Neuronal stem cell (in vitro differentiated cells): ENCODE measurements around the gene EGLN3.

Experiments used
- DNase-seq: peaks from one replicate; pipeline ENCODE4 v3.0.0-alpha.2; 2013; ENCODE audit warnings: low spot score
- H2AFZ ChIP-seq: one replicate; pipeline ENCODE4 v1.6.1; 2013; ENCODE audit warnings: mild to moderate bottlenecking, low read length, inconsistent platforms
- H2AK5ac ChIP-seq: 2 replicates; pipeline ENCODE4 v1.6.1; 2013; ENCODE audit warnings: low read depth, mild to moderate bottlenecking, inconsistent platforms, low read length, moderate library complexity, mixed read lengths
- H2BK120ac ChIP-seq: 2 replicates; pipeline ENCODE4 v1.6.1; 2013; ENCODE audit warnings: low read depth, mild to moderate bottlenecking, inconsistent platforms, low read length, moderate library complexity, mixed read lengths
- H2BK12ac ChIP-seq: one replicate; pipeline ENCODE4 v1.6.1; 2013; ENCODE audit warnings: low read length, inconsistent platforms
- H2BK15ac ChIP-seq: 2 replicates; pipeline ENCODE4 v1.6.1; 2013; ENCODE audit warnings: mild to moderate bottlenecking, low read length, inconsistent platforms, mixed read lengths
- H2BK5ac ChIP-seq: one replicate; pipeline ENCODE4 v1.6.1; 2013; ENCODE audit warnings: inconsistent platforms, mild to moderate bottlenecking, low read length, moderate library complexity
- H3K14ac ChIP-seq: one replicate; pipeline ENCODE4 v1.6.1; 2013; ENCODE audit warnings: low read length, inconsistent platforms
- H3K18ac ChIP-seq: 2 replicates; pipeline ENCODE4 v1.6.1; 2013; ENCODE audit warnings: low read length, inconsistent platforms
- H3K23ac ChIP-seq: 2 replicates; pipeline ENCODE4 v1.6.1; 2013; ENCODE audit warnings: low read depth, mild to moderate bottlenecking, mixed read lengths, low read length, inconsistent platforms; ENCODE audit not compliant: poor library complexity
- H3K27ac ChIP-seq: replicated peaks from 3 replicates; pipeline ENCODE4 v1.5.1; 2013; ENCODE audit warnings: low read length, inconsistent platforms
- H3K27me3 ChIP-seq, 3 experiments: 2 replicates each; pipeline ENCODE4 v1.6.1; 2013; ENCODE audit warnings: low read length in 3 of 3, mild to moderate bottlenecking in 2 of 3, inconsistent platforms in 1 of 3, low read depth in 1 of 3, mixed read lengths in 1 of 3, moderate library complexity in 1 of 3; ENCODE audit not compliant: control insufficient read depth in 3 of 3, insufficient read depth in 3 of 3
- H3K36me3 ChIP-seq, 2 donors: replicated peaks in 1 of 2; 2 replicates each; pipeline ENCODE4 v1.6.1; 2013; ENCODE audit warnings: low read length in 2 of 2; ENCODE audit not compliant: control insufficient read depth in 2 of 2, insufficient read depth in 2 of 2
- H3K4ac ChIP-seq: 2 replicates; pipeline ENCODE4 v1.6.1; 2013; ENCODE audit warnings: inconsistent platforms, mild to moderate bottlenecking, low read length, moderate library complexity
- H3K4me1 ChIP-seq, 2 donors: 1 replicate in 1 of 2; 2 replicates in 1 of 2; pipeline ENCODE4 v1.6.1; 2013; ENCODE audit warnings: low read length in 2 of 2, low read depth in 1 of 2; ENCODE audit not compliant: control insufficient read depth in 2 of 2, insufficient read depth in 1 of 2
- H3K4me2 ChIP-seq: one replicate; pipeline ENCODE4 v1.6.1; 2013; ENCODE audit warnings: mild to moderate bottlenecking, low read length, inconsistent platforms; ENCODE audit not compliant: insufficient read depth, poor library complexity, severe bottlenecking
- H3K4me3 ChIP-seq, 2 donors: 2 replicates each; pipeline ENCODE4 v1.5.1; 2013; ENCODE audit warnings: low read length in 2 of 2, mild to moderate bottlenecking in 2 of 2, inconsistent platforms in 1 of 2, moderate library complexity in 1 of 2
- H3K79me1 ChIP-seq: one replicate; pipeline ENCODE4 v1.6.1; 2013; ENCODE audit warnings: low read depth, mild to moderate bottlenecking, inconsistent platforms, low read length, moderate library complexity
- H3K9ac ChIP-seq: one replicate; pipeline ENCODE4 v1.6.1; 2013; ENCODE audit warnings: mild to moderate bottlenecking, low read depth, low read length, inconsistent platforms; ENCODE audit not compliant: poor library complexity
- H3K9me3 ChIP-seq, 2 donors: replicated peaks in 1 of 2; 2 replicates each; pipeline versions ENCODE3 to v1.6.1; 2013; ENCODE audit warnings: low read length in 2 of 2, mild to moderate bottlenecking in 2 of 2, inconsistent platforms in 1 of 2, low read depth in 1 of 2, mixed read lengths in 1 of 2, moderate library complexity in 1 of 2; ENCODE audit not compliant: control insufficient read depth in 2 of 2, insufficient read depth in 1 of 2
- H4K8ac ChIP-seq: one replicate; pipeline ENCODE4 v1.6.1; 2013; ENCODE audit warnings: low read depth, mild to moderate bottlenecking, inconsistent platforms, low read length, moderate library complexity
- H4K91ac ChIP-seq: one replicate; pipeline ENCODE4 v1.6.1; 2013; ENCODE audit warnings: low read length, low read depth, mild to moderate bottlenecking, inconsistent platforms; ENCODE audit not compliant: poor library complexity
- WGBS, 2 donors: extraction: QIAGEN DNeasy Blood & Tissue Kit; methylation state at CpG; one replicate each; pipeline ENCODE4 v1.1.7; 2013; ENCODE audit warnings: missing lambda C conversion rate in 2 of 2, mixed read lengths in 1 of 2; ENCODE audit not compliant: insufficient read length in 2 of 2, insufficient replicate concordance in 1 of 2; ENCODE audit errors: extremely low coverage in 2 of 2; 5-methylcytosine and 5-hydroxymethylcytosine counted together

The EGLN3 gene

DNA sequence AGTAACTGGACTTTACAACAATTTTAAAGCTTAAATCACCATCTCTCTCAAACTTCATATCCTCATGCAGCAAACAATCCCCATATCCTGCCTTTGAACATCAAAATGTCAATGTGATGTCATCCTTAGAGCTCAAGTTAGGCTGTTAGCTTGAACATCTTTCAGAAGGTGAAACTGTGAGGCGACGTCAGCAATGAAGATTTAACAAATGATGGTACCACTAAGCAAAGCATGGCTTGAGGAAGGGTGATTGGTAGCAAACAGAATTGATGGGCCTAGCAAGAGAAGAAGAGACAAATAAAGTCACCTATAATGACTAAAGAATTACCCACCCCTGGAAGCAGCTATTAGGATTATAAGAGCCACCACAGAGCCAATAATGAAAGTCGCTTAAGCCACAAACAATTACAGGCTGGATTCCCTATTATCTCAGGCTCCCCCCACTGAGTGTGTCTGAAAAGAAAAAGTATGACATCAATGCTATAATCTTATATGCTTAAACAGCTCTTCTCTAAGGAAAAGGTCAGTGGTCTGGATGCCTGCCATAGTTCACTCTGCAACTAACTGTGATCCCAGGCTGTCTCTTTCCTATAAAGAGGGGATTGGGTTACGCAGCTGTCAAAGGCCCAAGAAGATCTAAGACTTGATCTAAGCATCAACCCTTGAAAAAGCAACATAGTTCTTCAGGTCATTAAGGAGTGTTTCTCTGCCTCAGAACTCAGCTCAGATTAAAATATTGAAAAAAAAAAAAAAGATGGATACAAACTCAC, 18.1 kb downstream of the EGLN3 start:
- H3K4me1 ChIP-seq = peaks cover 0 to 31% of the 10 kb centered on the region in 2 donors
- H3K9me3 ChIP-seq = no peaks in the 10 kb centered on the region
- peak overlapping the region; percentile 41 for H3K27ac ChIP-seq
- H3K14ac ChIP-seq = no peak overlapping the region
- no peak overlapping the region for H4K8ac ChIP-seq
- no peak overlapping the region for H2BK120ac ChIP-seq
- no peak overlapping the region for H3K4me2 ChIP-seq
- no peaks in the 10 kb centered on the region for H3K27me3 ChIP-seq
- H3K79me1 ChIP-seq = no peaks in the 10 kb centered on the region
- H3K4ac ChIP-seq = no peak overlapping the region
- no peak overlapping the region for H2AFZ ChIP-seq
- no peak overlapping the region for H3K18ac ChIP-seq
- no peak overlapping the region for H3K4me3 ChIP-seq
- H3K23ac ChIP-seq = no peak overlapping the region
- WGBS, 2 donors = no CpG with 5 or more reads among the region's 4 CpGs
- peaks cover 0 to 2% of the 10 kb centered on the region in 2 donors for H3K36me3 ChIP-seq
- H2BK5ac ChIP-seq = no peak overlapping the region
- H2BK12ac ChIP-seq = no peak overlapping the region
- H2BK15ac ChIP-seq = no peak overlapping the region
- peak; percentile 76 for DNase-seq
- H3K9ac ChIP-seq = no peak overlapping the region
- H2AK5ac ChIP-seq = no peak overlapping the region
- no peak overlapping the region for H4K91ac ChIP-seq

- no CpG with 5 or more reads among the region's 3 CpGs for whole genome bisulfite sequencing, 2 donors
- Histone ChIP-seq H3K79me1 (no peaks in the 10 kb centered on the region), H2BK12ac (no peak overlapping the region), H3K14ac (no peak overlapping the region), H2AK5ac (no peak overlapping the region), H3K9me3 (no peaks in the 10 kb centered on the region), H2AFZ (no peak overlapping the region), H3K4me3 (no peak overlapping the region), H4K91ac (no peak overlapping the region), H3K18ac (no peak overlapping the region), H2BK120ac (no peak overlapping the region), H3K4ac (no peak overlapping the region), H4K8ac (no peak overlapping the region), H2BK5ac (no peak overlapping the region), H3K23ac (no peak overlapping the region), H3K36me3 (peaks cover 0 to 2% of the 10 kb centered on the region in 2 donors), H3K9ac (no peak overlapping the region), H2BK15ac (no peak overlapping the region), H3K4me2 (no peak overlapping the region), H3K27ac (peak overlapping the region; percentile 41), H3K4me1 (peaks cover 0 to 24% of the 10 kb centered on the region in 2 donors), H3K27me3 (no peaks in the 10 kb centered on the region)
- no peak for DNase-seq
Measured at GRCh38 chr14:33932033-33932432, 18.8 kb downstream of the EGLN3 start.

DNA sequence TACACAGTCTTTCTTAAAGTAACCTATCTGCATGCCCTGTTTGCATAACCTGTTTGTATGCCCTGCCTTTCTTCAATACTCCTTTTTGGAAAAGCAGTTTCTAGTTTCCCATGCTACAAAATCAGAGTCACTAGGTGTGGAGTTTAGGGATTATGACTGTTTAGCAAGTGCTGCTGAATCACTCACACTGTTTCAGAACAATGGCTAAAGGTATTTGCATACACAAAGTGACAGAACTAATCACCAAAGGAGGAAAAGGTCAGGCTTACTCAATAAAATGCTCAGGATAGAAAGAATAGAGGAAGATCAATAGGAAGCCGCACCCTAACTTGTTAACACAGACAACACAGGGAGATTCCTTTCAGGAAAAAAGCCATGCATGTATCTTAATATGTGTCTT, 19.4 kb downstream of the EGLN3 start:
- Histone ChIP-seq H3K23ac (no peak overlapping the region), H3K36me3 (peaks cover 0 to 2% of the 10 kb centered on the region in 2 donors), H3K4me3 (no peak overlapping the region), H4K8ac (no peak overlapping the region), H2AK5ac (no peak overlapping the region), H3K4me1 (peaks cover 0 to 24% of the 10 kb centered on the region in 2 donors), H3K9me3 (no peaks in the 10 kb centered on the region), H2BK15ac (no peak overlapping the region), H2AFZ (no peak overlapping the region), H2BK5ac (no peak overlapping the region), H3K4ac (no peak overlapping the region), H2BK12ac (no peak overlapping the region), H2BK120ac (no peak overlapping the region), H4K91ac (no peak overlapping the region), H3K27me3 (no peaks in the 10 kb centered on the region), H3K4me2 (no peak overlapping the region), H3K14ac (no peak overlapping the region), H3K18ac (no peak overlapping the region), H3K79me1 (no peaks in the 10 kb centered on the region), H3K27ac (no peak overlapping the region), H3K9ac (no peak overlapping the region)
- no peak for DNase-seq
- no CpG with 5 or more reads among the region's 1 CpG for WGBS, 2 donors

GRCh38 chr14:33930439-33930838, 20.4 kb downstream of the EGLN3 start:
- no peaks in the 10 kb centered on the region for H3K27me3 ChIP-seq
- H3K4me2 ChIP-seq = no peak overlapping the region
- no peak overlapping the region for H4K91ac ChIP-seq
- H2AFZ ChIP-seq = no peak overlapping the region
- H3K14ac ChIP-seq = no peak overlapping the region
- H3K4me1 ChIP-seq = peaks cover 0 to 20% of the 10 kb centered on the region in 2 donors
- H3K4ac ChIP-seq = no peak overlapping the region
- H2AK5ac ChIP-seq = no peak overlapping the region
- H2BK5ac ChIP-seq = no peak overlapping the region
- no peak overlapping the region for H2BK120ac ChIP-seq
- no peak overlapping the region for H3K9ac ChIP-seq
- peaks cover 0 to 2% of the 10 kb centered on the region in 2 donors for H3K36me3 ChIP-seq
- no peak overlapping the region for H3K27ac ChIP-seq
- H2BK12ac ChIP-seq = no peak overlapping the region
- no peak overlapping the region for H3K23ac ChIP-seq
- no peaks in the 10 kb centered on the region for H3K79me1 ChIP-seq
- no peak overlapping the region for H3K4me3 ChIP-seq
- no peaks in the 10 kb centered on the region for H3K9me3 ChIP-seq
- no peak for DNase-seq
- H2BK15ac ChIP-seq = no peak overlapping the region
- WGBS, 2 donors = no CpG with 5 or more reads among the region's 2 CpGs
- H4K8ac ChIP-seq = no peak overlapping the region
- no peak overlapping the region for H3K18ac ChIP-seq
